SK-N-SH treated with all-trans-retinoic acid at 6 μM for 48 hours (cell line): Measurements from ENCODE around the gene ADGRV1.

Experiments
- CREB5 ChIP-seq: fragments of 250-450 bp; sonication (Bioruptor Pico); IDR thresholded peaks from 2 replicates; pipeline ENCODE4 v1.5.1; 2020; ENCODE audit warnings: low read depth, mild to moderate bottlenecking, moderate library complexity
- GLIS3 ChIP-seq: fragments of 250-450 bp; sonication (Bioruptor Pico); IDR thresholded peaks from 2 replicates; pipeline ENCODE4 v1.5.0; 2020; ENCODE audit warnings: mild to moderate bottlenecking, moderate library complexity
- PPARA ChIP-seq: fragments of 250-450 bp; sonication (Bioruptor Pico); IDR thresholded peaks from 2 replicates; pipeline ENCODE4 v1.5.0; 2020; ENCODE audit warnings: mild to moderate bottlenecking, borderline replicate concordance
- ZFP3 ChIP-seq: fragments of 250-450 bp; sonication (Bioruptor Pico); IDR thresholded peaks from 2 replicates; pipeline ENCODE4 v1.5.0; 2020; ENCODE audit warnings: mild to moderate bottlenecking, moderate library complexity
- ZFP30 ChIP-seq: fragments of 450-650 bp; formaldehyde crosslinking; IDR thresholded peaks from 2 replicates; pipeline ENCODE4 v1.5.0; 2022; ENCODE audit warnings: mild to moderate bottlenecking, moderate library complexity
- ZNF8 ChIP-seq: fragments of 450-650 bp; formaldehyde crosslinking; IDR thresholded peaks from 2 replicates; pipeline ENCODE4 v1.5.0; 2020; ENCODE audit warnings: mild to moderate bottlenecking, moderate library complexity

GRCh38 chr5:90855296-90856010 lies 296.9 kb downstream of the ADGRV1 start:
- TF ChIP-seq ZFP3 (CRISPR knock-in tag), result no peak
- TF ChIP-seq ZFP30 (CRISPR knock-in tag), result no peak
- TF ChIP-seq CREB5, result no peak
- TF ChIP-seq PPARA (CRISPR knock-in tag), result no peak
- TF ChIP-seq ZNF8, result no peak
- TF ChIP-seq GLIS3 (CRISPR knock-in tag), result no peak
